SK-N-SH treated with all-trans-retinoic acid at 6 μM for 48 hours (cell line): ENCODE measurements around the gene LIMD2.

ENCODE experiments used
- CREB5 ChIP-seq: fragments of 250-450 bp; sonication (Bioruptor Pico); IDR thresholded peaks from 2 replicates; pipeline ENCODE4 v1.5.1; 2020; ENCODE audit warnings: low read depth, mild to moderate bottlenecking, moderate library complexity
- CSDC2 ChIP-seq: fragments of 250-450 bp; sonication (Bioruptor Pico); IDR thresholded peaks from 2 replicates; pipeline ENCODE4 v1.5.0; 2020; ENCODE audit warnings: mild to moderate bottlenecking, moderate library complexity
- CSRNP3 ChIP-seq: fragments of 250-450 bp; sonication (Bioruptor Pico); IDR thresholded peaks from 2 replicates; pipeline ENCODE4 v1.5.1; 2021; ENCODE audit warnings: mild to moderate bottlenecking, moderate library complexity
- OSR1 ChIP-seq: fragments of 250-450 bp; sonication (Bioruptor Pico); IDR thresholded peaks from 2 replicates; pipeline ENCODE4 v1.8.0; 2022; ENCODE audit warnings: moderate library complexity, mild to moderate bottlenecking, inconsistent platforms
- POU6F1 ChIP-seq: fragments of 250-450 bp; sonication (Bioruptor Pico); IDR thresholded peaks from 2 replicates; pipeline ENCODE4 v1.8.0; 2021; ENCODE audit warnings: low read depth, mild to moderate bottlenecking, moderate library complexity, borderline replicate concordance
- TF ChIP-seq, protein P1 (sequence below): fragments of 250-450 bp; sonication (Bioruptor Pico); IDR thresholded peaks from 2 replicates; pipeline ENCODE4 v1.8.0; 2020; ENCODE audit warnings: mild to moderate bottlenecking, moderate library complexity, borderline replicate concordance

DNA sequence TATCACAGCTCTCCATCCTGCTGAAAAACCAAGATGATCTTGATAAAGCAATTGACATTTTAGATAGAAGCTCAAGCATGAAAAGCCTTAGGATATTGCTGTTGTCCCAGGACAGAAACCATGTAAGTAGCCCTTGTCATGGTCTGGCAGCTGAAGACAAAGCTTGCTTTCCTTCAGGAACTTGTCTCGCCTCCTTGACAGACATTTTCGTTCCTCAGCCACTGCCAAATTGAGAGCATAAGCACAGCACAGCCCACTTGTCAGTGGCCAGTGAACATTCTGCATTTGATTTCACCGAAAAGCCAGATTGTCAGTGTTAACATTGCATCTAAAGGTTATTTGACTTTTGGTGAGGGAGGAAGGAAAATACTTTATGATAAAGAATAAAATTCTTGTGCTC is 42.1 kb downstream of the LIMD2 start:
- TF ChIP-seq POU6F1 (CRISPR knock-in tag), result no peak
- TF ChIP-seq, protein P1, sequence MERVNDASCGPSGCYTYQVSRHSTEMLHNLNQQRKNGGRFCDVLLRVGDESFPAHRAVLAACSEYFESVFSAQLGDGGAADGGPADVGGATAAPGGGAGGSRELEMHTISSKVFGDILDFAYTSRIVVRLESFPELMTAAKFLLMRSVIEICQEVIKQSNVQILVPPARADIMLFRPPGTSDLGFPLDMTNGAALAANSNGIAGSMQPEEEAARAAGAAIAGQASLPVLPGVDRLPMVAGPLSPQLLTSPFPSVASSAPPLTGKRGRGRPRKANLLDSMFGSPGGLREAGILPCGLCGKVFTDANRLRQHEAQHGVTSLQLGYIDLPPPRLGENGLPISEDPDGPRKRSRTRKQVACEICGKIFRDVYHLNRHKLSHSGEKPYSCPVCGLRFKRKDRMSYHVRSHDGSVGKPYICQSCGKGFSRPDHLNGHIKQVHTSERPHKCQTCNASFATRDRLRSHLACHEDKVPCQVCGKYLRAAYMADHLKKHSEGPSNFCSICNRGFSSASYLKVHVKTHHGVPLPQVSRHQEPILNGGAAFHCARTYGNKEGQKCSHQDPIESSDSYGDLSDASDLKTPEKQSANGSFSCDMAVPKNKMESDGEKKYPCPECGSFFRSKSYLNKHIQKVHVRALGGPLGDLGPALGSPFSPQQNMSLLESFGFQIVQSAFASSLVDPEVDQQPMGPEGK (CRISPR knock-in tag), result no peak
- no peak for TF ChIP-seq OSR1 (CRISPR knock-in tag)
- TF ChIP-seq CSRNP3 (CRISPR knock-in tag), result no peak
- TF ChIP-seq CSDC2, result no peak
- no peak for TF ChIP-seq CREB5 (CRISPR knock-in tag)
